SK-N-SH (cell line): ENCODE results near the gene SLC22A23. TPM values are rescaled to one million over a fixed set of nuclear protein-coding genes. Genes with fewer than 3 reads are reported as not detected.

Experiments used
- CTCF ChIA-PET: fragments of 300-600, 350-600 bp; formaldehyde crosslinking; extraction: SDS; loops from one replicate; lab custom pipeline; 2021; lab: Yijun Ruan, JAX
- POLR2A ChIA-PET: fragments of 350-600 bp; sonication (Branson Sonifier 250); formaldehyde crosslinking; extraction: SDS; loops from one replicate; lab custom pipeline; 2020; ENCODE audit warnings: antibody characterized with exemption, inconsistent platforms; lab: Yijun Ruan, JAX
- DNase-seq: peaks from one replicate; pipeline ENCODE4 v3.0.0; 2012
- H2AFZ ChIP-seq: fragments of 200-600 bp; sonication (generic); 2 replicates; pipeline ENCODE4 v1.8.1; 2016; ENCODE audit warnings: antibody characterized with exemption, mild to moderate bottlenecking, low read depth
- H3F3A ChIP-seq: fragments of 200-600 bp; sonication (generic); replicated peaks from 2 replicates; pipeline ENCODE3; 2016; ENCODE audit warnings: antibody characterized with exemption, mild to moderate bottlenecking; ENCODE audit not compliant: insufficient read depth
- H3K27ac ChIP-seq, 2 experiments: fragments of 200-500 bp in 1 of 2; fragments of 200-600 bp in 1 of 2; sonication (Bioruptor generic) in 1 of 2; sonication (generic), shearing (Covaris generic) in 1 of 2; 2 replicates each; pipeline versions ENCODE4 v1.5.1 to v1.6.1; 2014 to 2016; ENCODE audit warnings: low read depth in 2 of 2, inconsistent platforms in 1 of 2, low read length in 1 of 2, mild to moderate bottlenecking in 1 of 2, mixed read lengths in 1 of 2
- H3K27me3 ChIP-seq: fragments of 200-600 bp; sonication (generic), shearing (Covaris generic); 2 replicates; pipeline ENCODE4 v1.6.1; 2016; ENCODE audit warnings: mixed run types; ENCODE audit not compliant: insufficient read depth
- H3K36me3 ChIP-seq, 2 experiments: fragments of 200-500 bp in 1 of 2; fragments of 200-600 bp in 1 of 2; sonication (Bioruptor generic) in 1 of 2; sonication (generic) in 1 of 2; replicated peaks in 1 of 2; 2 replicates each; pipeline versions ENCODE3 to v1.5.1; 2014 to 2016; ENCODE audit warnings: low read length in 1 of 2, mild to moderate bottlenecking in 1 of 2; ENCODE audit not compliant: insufficient read depth in 2 of 2, control insufficient read depth in 1 of 2
- H3K4me1 ChIP-seq, 2 experiments: fragments of 200-500 bp in 1 of 2; fragments of 200-600 bp in 1 of 2; sonication (Bioruptor generic) in 1 of 2; sonication (generic), shearing (Covaris generic) in 1 of 2; 2 replicates each; pipeline versions ENCODE4 v1.5.1 to v1.6.1; 2014 to 2016; ENCODE audit warnings: low read depth in 1 of 2, low read length in 1 of 2, mixed run types in 1 of 2; ENCODE audit not compliant: insufficient read depth in 2 of 2, control insufficient read depth in 1 of 2
- H3K4me2 ChIP-seq: fragments of 200-600 bp; sonication (generic), shearing (Covaris generic); 2 replicates; pipeline ENCODE4 v1.6.1; 2017; ENCODE audit warnings: mixed run types
- H3K4me3 ChIP-seq, 2 experiments: fragments of 200-500 bp in 1 of 2; fragments of 200-600 bp in 1 of 2; sonication (Bioruptor generic) in 1 of 2; sonication (generic), shearing (Covaris generic) in 1 of 2; 2 replicates each; pipeline versions ENCODE4 v1.5.1 to v1.8.1; 2014 to 2016; ENCODE audit warnings: low read depth in 2 of 2, inconsistent platforms in 1 of 2, low read length in 1 of 2, mild to moderate bottlenecking in 1 of 2, mixed read lengths in 1 of 2, moderate library complexity in 1 of 2
- H3K79me2 ChIP-seq: fragments of 200-600 bp; sonication (generic); 2 replicates; pipeline ENCODE4 v1.8.1; 2017; ENCODE audit warnings: mild to moderate bottlenecking; ENCODE audit not compliant: insufficient read depth
- H3K9ac ChIP-seq: fragments of 200-600 bp; sonication (generic); 2 replicates; pipeline ENCODE4 v1.6.1; 2017; ENCODE audit warnings: mixed run types
- H3K9me2 ChIP-seq: fragments of 200-600 bp; sonication (generic); 2 replicates; pipeline ENCODE4 v1.6.1; 2017; ENCODE audit warnings: mixed run types
- H3K9me3 ChIP-seq: fragments of 200-600 bp; sonication (generic); 2 replicates; pipeline ENCODE4 v1.6.1; 2017; ENCODE audit warnings: mixed run types, mild to moderate bottlenecking, moderate library complexity
- H4K20me1 ChIP-seq: fragments of 200-600 bp; sonication (generic); 2 replicates; pipeline ENCODE4 v1.6.1; 2017; ENCODE audit warnings: mild to moderate bottlenecking, mixed run types; ENCODE audit not compliant: insufficient read depth
- ELF1 ChIP-seq: IDR thresholded peaks from 2 replicates; pipeline ENCODE4 v1.4.0; 2012
- EZH2phosphoT487 ChIP-seq: fragments of 200-600 bp; sonication (generic); IDR thresholded peaks from 2 replicates; pipeline ENCODE4 v1.6.1; 2017; ENCODE audit warnings: low read depth, mixed run types, mild to moderate bottlenecking, antibody characterized with exemption, moderate library complexity, borderline replicate concordance
- FOXM1 ChIP-seq: IDR thresholded peaks from 2 replicates; pipeline ENCODE4 v1.4.0; 2012; ENCODE audit warnings: low read depth, mild to moderate bottlenecking
- GATA2 ChIP-seq: sonication (generic); formaldehyde crosslinking; IDR thresholded peaks from 2 replicates; pipeline ENCODE4 v1.5.0; 2020; ENCODE audit warnings: mild to moderate bottlenecking, missing genetic modification reagents
- IRF3 ChIP-seq: fragments of 150-350 bp; IDR thresholded peaks from 2 replicates; pipeline ENCODE4 v1.6.1; 2016; ENCODE audit warnings: mild to moderate bottlenecking, low read depth, low read length
- JUND ChIP-seq: IDR thresholded peaks from 2 replicates; pipeline ENCODE4 v1.4.0; 2012
- MEF2A ChIP-seq: IDR thresholded peaks from 2 replicates; pipeline ENCODE4 v1.4.0; 2012; ENCODE audit warnings: low read depth, borderline replicate concordance
- MXI1 ChIP-seq: IDR thresholded peaks from 2 replicates; pipeline ENCODE4 v1.6.1; 2012; ENCODE audit warnings: mild to moderate bottlenecking, low read depth, low read length, improper control_type of control experiment
- NFIC ChIP-seq: IDR thresholded peaks from 2 replicates; pipeline ENCODE4 v1.4.0; 2012; ENCODE audit warnings: borderline replicate concordance
- POLR2AphosphoS5 ChIP-seq: IDR thresholded peaks from 2 replicates; pipeline ENCODE4 v1.6.1; 2012; ENCODE audit warnings: low read depth, low read length
- RXRA ChIP-seq: IDR thresholded peaks from 2 replicates; pipeline ENCODE4 v1.4.0; 2012; ENCODE audit warnings: low read depth, mild to moderate bottlenecking, borderline replicate concordance
- SIN3A ChIP-seq: IDR thresholded peaks from 2 replicates; pipeline ENCODE4 v1.6.1; 2012; ENCODE audit warnings: low read depth, mild to moderate bottlenecking, low read length, moderate library complexity, borderline replicate concordance
- SMC3 ChIP-seq: IDR thresholded peaks from 2 replicates; pipeline ENCODE4 v1.6.1; 2012; ENCODE audit warnings: low read depth, low read length, improper control_type of control experiment
- TCF12 ChIP-seq: IDR thresholded peaks from 2 replicates; pipeline ENCODE4 v1.4.0; 2012
- USF2 ChIP-seq: fragments of 150-350 bp; IDR thresholded peaks from 2 replicates; pipeline ENCODE4 v1.6.1; 2017; ENCODE audit warnings: antibody characterized with exemption, low read length, low read depth, borderline replicate concordance
- WGBS: methylation state at CpG from one replicate; pipeline ENCODE4 v1.1.6; 2017; ENCODE audit warnings: low lambda C conversion rate; 5-methylcytosine and 5-hydroxymethylcytosine counted together
- polyA plus RNA-seq, 3 experiments: library from polyadenylated mRNA; depleted of rRNA; stranded (reverse); fragments of >200 nt; gene quantifications; 2 replicates each; pipeline ENCODE4 v1.2.3, GENCODE V29; 2012
- TF ChIP-seq, protein P1 (sequence below): IDR thresholded peaks from 2 replicates; pipeline ENCODE4 v1.6.1; 2012; ENCODE audit warnings: mild to moderate bottlenecking, low read depth, low read length, moderate library complexity

SLC22A23 gene
- polyA plus RNA-seq, 1 of the 3 experiments (the other 2 are of a cell fraction) = not detected

DNA sequence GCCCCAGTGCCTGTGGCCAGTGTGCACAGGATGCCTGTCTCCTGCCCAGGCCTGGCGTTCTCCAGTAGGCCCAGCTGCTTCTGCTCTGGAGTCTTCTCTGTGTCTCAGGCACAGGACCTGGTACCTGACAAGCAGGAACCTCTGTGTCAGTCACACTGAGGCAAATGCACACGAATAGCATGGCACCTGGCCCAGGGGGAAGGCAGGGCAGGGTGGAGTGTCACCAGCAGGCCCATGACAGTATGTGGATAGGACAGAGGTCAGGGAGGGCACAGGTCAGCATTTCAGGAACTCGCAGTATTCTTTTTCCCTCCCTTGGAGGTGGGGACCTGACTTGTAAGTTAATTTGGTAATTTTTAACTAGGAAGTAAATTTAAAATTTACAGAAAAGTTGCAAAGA lies 192.5 kb downstream of the SLC22A23 start (continued):
- TF ChIP-seq, protein P1, sequence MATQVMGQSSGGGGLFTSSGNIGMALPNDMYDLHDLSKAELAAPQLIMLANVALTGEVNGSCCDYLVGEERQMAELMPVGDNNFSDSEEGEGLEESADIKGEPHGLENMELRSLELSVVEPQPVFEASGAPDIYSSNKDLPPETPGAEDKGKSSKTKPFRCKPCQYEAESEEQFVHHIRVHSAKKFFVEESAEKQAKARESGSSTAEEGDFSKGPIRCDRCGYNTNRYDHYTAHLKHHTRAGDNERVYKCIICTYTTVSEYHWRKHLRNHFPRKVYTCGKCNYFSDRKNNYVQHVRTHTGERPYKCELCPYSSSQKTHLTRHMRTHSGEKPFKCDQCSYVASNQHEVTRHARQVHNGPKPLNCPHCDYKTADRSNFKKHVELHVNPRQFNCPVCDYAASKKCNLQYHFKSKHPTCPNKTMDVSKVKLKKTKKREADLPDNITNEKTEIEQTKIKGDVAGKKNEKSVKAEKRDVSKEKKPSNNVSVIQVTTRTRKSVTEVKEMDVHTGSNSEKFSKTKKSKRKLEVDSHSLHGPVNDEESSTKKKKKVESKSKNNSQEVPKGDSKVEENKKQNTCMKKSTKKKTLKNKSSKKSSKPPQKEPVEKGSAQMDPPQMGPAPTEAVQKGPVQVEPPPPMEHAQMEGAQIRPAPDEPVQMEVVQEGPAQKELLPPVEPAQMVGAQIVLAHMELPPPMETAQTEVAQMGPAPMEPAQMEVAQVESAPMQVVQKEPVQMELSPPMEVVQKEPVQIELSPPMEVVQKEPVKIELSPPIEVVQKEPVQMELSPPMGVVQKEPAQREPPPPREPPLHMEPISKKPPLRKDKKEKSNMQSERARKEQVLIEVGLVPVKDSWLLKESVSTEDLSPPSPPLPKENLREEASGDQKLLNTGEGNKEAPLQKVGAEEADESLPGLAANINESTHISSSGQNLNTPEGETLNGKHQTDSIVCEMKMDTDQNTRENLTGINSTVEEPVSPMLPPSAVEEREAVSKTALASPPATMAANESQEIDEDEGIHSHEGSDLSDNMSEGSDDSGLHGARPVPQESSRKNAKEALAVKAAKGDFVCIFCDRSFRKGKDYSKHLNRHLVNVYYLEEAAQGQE = no peak
- TF ChIP-seq RXRA = no peak
- no peak for TF ChIP-seq TCF12
- TF ChIP-seq MEF2A = no peak
- no peak for TF ChIP-seq SIN3A
- TF ChIP-seq FOXM1 = no peak
- no peak for TF ChIP-seq ELF1
- no peak for TF ChIP-seq JUND
- no peak for TF ChIP-seq EZH2phosphoT487
- no peak for TF ChIP-seq NFIC

DNA sequence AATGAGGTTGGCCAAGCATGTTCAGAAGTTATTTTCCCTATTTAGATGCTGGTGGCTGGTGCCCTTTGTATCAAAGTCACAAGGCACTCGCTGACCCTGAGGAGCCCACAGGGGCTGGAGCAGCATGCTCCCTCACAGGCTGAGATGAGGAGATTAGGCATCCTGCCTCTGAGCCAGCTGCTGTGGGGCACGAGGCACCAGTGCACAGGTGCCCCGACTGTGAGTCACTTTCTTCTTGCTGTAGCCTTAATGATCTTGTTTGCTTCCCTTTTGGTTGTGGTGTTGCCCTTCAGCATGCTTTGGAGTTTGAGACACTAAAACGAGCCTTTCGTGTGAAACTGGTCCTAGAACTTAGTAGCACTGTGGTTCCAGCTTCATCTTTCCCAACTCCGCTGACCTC lies 193.8 kb downstream of the SLC22A23 start:
- H3K79me2 ChIP-seq = peaks cover 60% of the 10 kb centered on the region
- H3K4me2 ChIP-seq = no peak overlapping the region
- WGBS = 74% methylated on average over 6 of the region's 6 CpGs
- H3K4me3 ChIP-seq = no peak overlapping the region
- peaks cover 20% of the 10 kb centered on the region for H4K20me1 ChIP-seq
- H3K27ac ChIP-seq = no peak overlapping the region
- no peaks in the 10 kb centered on the region for H3F3A ChIP-seq
- ChIA-PET CTCF (interaction anchor here (3.0 to 7.5 kb wide), 2 partner anchors 14 to 17 kb away, joined by 9 to 48 read pairs; no protein-coding TSS in a partner anchor), POLR2A (interaction anchor here (0.7 kb wide), 1 partner anchor 255 kb away, joined by 3 read pairs; no protein-coding TSS in a partner anchor)
- no peaks in the 10 kb centered on the region for H3K9me2 ChIP-seq
- H3K9ac ChIP-seq = no peak overlapping the region
- H3K36me3 ChIP-seq = peaks cover 3 to 30% of the 10 kb centered on the region in 2 experiments
- H2AFZ ChIP-seq = no peak overlapping the region
- no peaks in the 10 kb centered on the region for H3K27me3 ChIP-seq
- DNase-seq = no peak
- no peaks in the 10 kb centered on the region for H3K9me3 ChIP-seq
- peaks cover 6 to 23% of the 10 kb centered on the region in 2 experiments; a peak in 1 of 4 replicates for H3K4me1 ChIP-seq
- TF ChIP-seq ELF1 (no peak), GATA2 (CRISPR knock-in tag) (peak; percentile 25; the same call in 1 of the 2 replicates)

GRCh38 chr6:3261921-3262320 lies 194.9 kb downstream of the SLC22A23 start:
- Histone ChIP-seq H4K20me1 (peaks cover 20% of the 10 kb centered on the region), H3K9me3 (no peaks in the 10 kb centered on the region), H3K36me3 (peaks cover 3 to 21% of the 10 kb centered on the region in 2 experiments), H3F3A (no peaks in the 10 kb centered on the region), H3K4me1 (peaks cover 6 to 23% of the 10 kb centered on the region in 2 experiments; a peak in 1 of 4 replicates), H2AFZ (no peak overlapping the region), H3K9ac (no peak overlapping the region), H3K4me3 (no peak overlapping the region), H3K27ac (no peak overlapping the region), H3K4me2 (no peak overlapping the region), H3K27me3 (no peaks in the 10 kb centered on the region), H3K9me2 (no peaks in the 10 kb centered on the region), H3K79me2 (peaks cover 60% of the 10 kb centered on the region)
- 72% methylated on average over 6 of the region's 8 CpGs for WGBS
- no peak for DNase-seq
- ChIA-PET POLR2A (interaction anchor here (1.0 kb wide), 1 partner anchor 11 kb away, joined by 4 read pairs; no protein-coding TSS in a partner anchor), CTCF (interaction anchor here (1.1 to 7.5 kb wide), 3 partner anchors 13 to 729 kb away, joined by 4 to 48 read pairs (median 5); no protein-coding TSS in a partner anchor)
- no peak for TF ChIP-seq TCF12
- TF ChIP-seq SMC3 = no peak
- TF ChIP-seq POLR2AphosphoS5 = no peak
- TF ChIP-seq MXI1 = no peak
- no peak for TF ChIP-seq USF2
- no peak for TF ChIP-seq ELF1
- TF ChIP-seq MEF2A = no peak
- TF ChIP-seq, protein P1 = no peak
- no peak for TF ChIP-seq NFIC
- no peak for TF ChIP-seq IRF3
